ENCODE data around the gene ATP6V1C2.

- TF ChIP-seq REST (IDR thresholded peaks at IDR 0.05; ENCODE audit: borderline replicate concordance) = no peak
- no peak for TF ChIP-seq POLR2AphosphoS5 (IDR thresholded peaks at IDR 0.05)
Observed at GRCh38 chr2:10680957-10681356, 40.5 kb upstream of the ATP6V1C2 start.

Measured in neural cell (in vitro differentiated cells).